AG10803 (cell line): ENCODE data around the gene U2AF2.
A peak's percentile ranks its signal among the peaks of the same experiment; 100 is the strongest.

Experiments used
- DNase-seq: peaks from one replicate; pipeline ENCODE4 v3.0.0; 2010; ENCODE audit warnings: low read depth
- H3K4me3 ChIP-seq: 2 replicates; pipeline ENCODE4 v1.5.1; 2011; ENCODE audit warnings: mild to moderate bottlenecking, low read length, control low read depth
- CTCF ChIP-seq: conservative IDR thresholded peaks from 2 replicates; pipeline ENCODE4 v1.5.1; 2011; ENCODE audit warnings: mild to moderate bottlenecking, low read length, control low read depth, inconsistent platforms

The U2AF2 gene

GRCh38 chr19:55668603-55669348 lies 13.9 kb downstream of the U2AF2 start:
- H3K4me3 ChIP-seq, result no peak overlapping the region
- DNase-seq, result no peak
- TF ChIP-seq CTCF, result no peak

- H3K4me3 ChIP-seq, result no peak overlapping the region
- no peak for DNase-seq
- TF ChIP-seq CTCF, result no peak
Observed at GRCh38 chr19:55669418-55670279, 14.8 kb downstream of the U2AF2 start.

- no peak overlapping the region for H3K4me3 ChIP-seq
- TF ChIP-seq CTCF, result no peak
- peak; percentile 9 for DNase-seq
Observed at GRCh38 chr19:55670280-55671053, 15.6 kb downstream of the U2AF2 start.

- no peak for DNase-seq
- TF ChIP-seq CTCF, result no peak
- H3K4me3 ChIP-seq, result no peak overlapping the region
Observed at GRCh38 chr19:55671054-55671378, 16.2 kb downstream of the U2AF2 start.

- H3K4me3 ChIP-seq, result no peak overlapping the region
- DNase-seq, result peak; percentile 14
- TF ChIP-seq CTCF, result no peak
Observed at GRCh38 chr19:55672418-55672817, 17.6 kb downstream of the U2AF2 start.

GRCh38 chr19:55673465-55673864 lies 18.6 kb downstream of the U2AF2 start:
- no peak for TF ChIP-seq CTCF
- DNase-seq, result no peak
- H3K4me3 ChIP-seq, result no peak overlapping the region
